Gastroesophageal sphincter (tissue), 3 donors: ENCODE data around the gene RIMS3.

Source experiments
- CTCF ChIP-seq, 4 experiments: fragments of 200-600 bp in 2 of 4; fragments of 450-650 bp in 2 of 4; sonication (generic) in 1 of 4; IDR thresholded peaks; one replicate each; pipeline ENCODE4 v1.5.1; 2017 to 2019; ENCODE audit warnings: antibody characterized with exemption in 4 of 4, mild to moderate bottlenecking in 2 of 4, moderate library complexity in 2 of 4
- EP300 ChIP-seq: sonication (generic); formaldehyde crosslinking; IDR thresholded peaks from one replicate; pipeline ENCODE4 v1.6.1; 2017; ENCODE audit warnings: antibody characterized with exemption, mild to moderate bottlenecking
- POLR2A ChIP-seq, 2 donors: fragments of 450-650 bp; IDR thresholded peaks; one replicate each; pipeline ENCODE4 v1.6.1; 2017; ENCODE audit warnings: antibody characterized with exemption in 2 of 2, mild to moderate bottlenecking in 2 of 2, moderate library complexity in 1 of 2
- POLR2AphosphoS5 ChIP-seq: sonication (generic); formaldehyde crosslinking; IDR thresholded peaks from one replicate; pipeline ENCODE4 v1.6.1; 2017; ENCODE audit warnings: antibody characterized with exemption

GRCh38 chr1:40673452-40673851 is 8.0 kb upstream of the RIMS3 start:
- TF ChIP-seq CTCF (IDR thresholded peaks at IDR 0.05) (no peak), POLR2A (IDR thresholded peaks at IDR 0.05) (no peak), EP300 (no peak), POLR2AphosphoS5 (no peak)
